PFSK-1 (cell line): ENCODE results near the gene FAM118A.

ENCODE experiments used
- FOXP2 ChIP-seq: optimal IDR thresholded peaks from 2 replicates; pipeline ENCODE3; 2011; ENCODE audit warnings: borderline replicate concordance, control low read depth, inconsistent platforms; ENCODE audit not compliant: insufficient read depth; ENCODE audit errors: extremely low read length, extremely low read depth
- POLR2AphosphoS5 ChIP-seq: IDR thresholded peaks from 2 replicates; pipeline ENCODE4 v1.6.1; 2012; ENCODE audit warnings: low read depth, mild to moderate bottlenecking, control low read depth, low read length, moderate library complexity
- SIN3A ChIP-seq: IDR thresholded peaks from 2 replicates; pipeline ENCODE4 v1.6.1; 2012; ENCODE audit warnings: mild to moderate bottlenecking, low read length, moderate library complexity, borderline replicate concordance; ENCODE audit not compliant: insufficient read depth
- TAF1 ChIP-seq: IDR thresholded peaks from 2 replicates; pipeline ENCODE4 v1.6.1; 2012; ENCODE audit warnings: low read length, control low read depth, borderline replicate concordance; ENCODE audit not compliant: insufficient read depth
- TF ChIP-seq, protein P1 (sequence below), 2 experiments: IDR thresholded peaks; 2 replicates each; pipeline versions ENCODE4 v1.6.1 to v1.8.0; 2011 to 2012; ENCODE audit warnings: low read depth in 2 of 2, low read length in 2 of 2, control low read depth in 1 of 2, inconsistent platforms in 1 of 2, mild to moderate bottlenecking in 1 of 2, moderate library complexity in 1 of 2; ENCODE audit not compliant: insufficient read depth in 1 of 2

The FAM118A gene

DNA sequence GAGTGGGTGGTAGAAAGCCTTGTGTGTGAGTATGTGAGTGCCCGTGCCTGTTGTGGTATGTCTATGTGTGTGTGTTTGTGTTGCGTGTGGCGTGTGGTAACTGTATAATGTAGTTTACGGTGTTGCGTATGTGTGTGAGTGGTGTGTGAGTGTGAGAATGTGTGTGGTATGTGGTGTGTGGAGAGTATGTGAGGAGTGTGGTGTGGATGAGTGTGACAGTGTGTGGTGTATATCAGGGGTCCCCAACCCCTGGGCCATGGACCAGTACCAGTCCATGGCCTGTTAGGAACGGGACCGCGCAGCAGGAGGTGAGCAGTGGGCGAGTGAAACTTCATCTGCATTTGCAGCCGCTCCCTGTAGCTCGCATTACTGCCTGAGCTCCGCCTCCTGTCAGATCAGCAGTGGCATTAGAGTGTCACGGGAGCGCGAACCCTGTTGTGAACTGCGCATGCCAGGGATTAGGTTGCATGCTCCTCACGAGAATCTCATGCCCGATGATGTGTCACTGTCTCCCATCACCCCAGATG is 19.3 kb upstream of the FAM118A start:
- TF ChIP-seq FOXP2: no peak
- TF ChIP-seq POLR2AphosphoS5: no peak

DNA sequence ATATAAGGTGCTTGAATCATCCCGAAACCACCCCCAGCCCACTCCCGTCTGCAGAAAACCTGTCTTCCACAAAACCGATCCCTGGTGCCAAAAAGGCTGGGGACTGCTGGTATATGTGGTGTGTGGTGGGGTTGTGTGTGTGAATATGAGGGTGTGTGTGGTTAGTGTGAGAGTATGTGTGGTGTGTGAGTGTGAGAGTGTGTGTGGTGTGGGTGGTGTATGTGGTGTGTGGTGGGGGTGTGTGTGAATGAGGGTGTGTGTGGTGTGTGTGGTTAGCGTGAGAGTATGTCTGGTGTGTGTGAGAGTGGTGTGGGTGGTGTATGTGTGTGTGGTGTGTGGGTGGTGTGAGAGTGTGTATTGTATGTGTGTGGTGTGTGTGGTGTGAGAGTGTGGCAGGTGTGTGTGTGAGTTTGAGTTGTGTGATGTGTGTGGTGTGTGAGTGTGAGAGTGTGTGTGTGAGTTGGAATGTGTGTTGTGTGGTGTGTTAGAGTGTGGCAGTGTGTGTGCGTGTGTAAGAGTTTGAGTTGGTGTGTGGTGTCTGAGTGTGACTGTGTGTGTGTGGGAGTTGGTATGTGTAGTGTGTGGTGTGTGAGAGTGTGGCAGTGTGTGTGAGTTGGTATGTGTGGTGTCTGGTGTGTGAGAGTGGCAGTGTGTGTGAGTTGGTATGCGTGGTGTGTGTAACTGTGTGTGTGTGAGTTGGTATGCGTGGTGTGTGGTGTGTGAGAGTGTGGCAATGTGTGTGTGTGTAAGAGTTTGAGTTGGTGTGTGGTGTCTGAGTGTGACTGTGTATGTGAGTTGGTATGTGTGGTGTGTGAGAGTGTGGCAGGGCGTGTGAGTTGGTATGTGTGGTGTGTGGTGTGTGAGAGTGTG is 18.4 kb upstream of the FAM118A start:
- TF ChIP-seq FOXP2: no peak
- TF ChIP-seq SIN3A: no peak
- TF ChIP-seq, protein P1, sequence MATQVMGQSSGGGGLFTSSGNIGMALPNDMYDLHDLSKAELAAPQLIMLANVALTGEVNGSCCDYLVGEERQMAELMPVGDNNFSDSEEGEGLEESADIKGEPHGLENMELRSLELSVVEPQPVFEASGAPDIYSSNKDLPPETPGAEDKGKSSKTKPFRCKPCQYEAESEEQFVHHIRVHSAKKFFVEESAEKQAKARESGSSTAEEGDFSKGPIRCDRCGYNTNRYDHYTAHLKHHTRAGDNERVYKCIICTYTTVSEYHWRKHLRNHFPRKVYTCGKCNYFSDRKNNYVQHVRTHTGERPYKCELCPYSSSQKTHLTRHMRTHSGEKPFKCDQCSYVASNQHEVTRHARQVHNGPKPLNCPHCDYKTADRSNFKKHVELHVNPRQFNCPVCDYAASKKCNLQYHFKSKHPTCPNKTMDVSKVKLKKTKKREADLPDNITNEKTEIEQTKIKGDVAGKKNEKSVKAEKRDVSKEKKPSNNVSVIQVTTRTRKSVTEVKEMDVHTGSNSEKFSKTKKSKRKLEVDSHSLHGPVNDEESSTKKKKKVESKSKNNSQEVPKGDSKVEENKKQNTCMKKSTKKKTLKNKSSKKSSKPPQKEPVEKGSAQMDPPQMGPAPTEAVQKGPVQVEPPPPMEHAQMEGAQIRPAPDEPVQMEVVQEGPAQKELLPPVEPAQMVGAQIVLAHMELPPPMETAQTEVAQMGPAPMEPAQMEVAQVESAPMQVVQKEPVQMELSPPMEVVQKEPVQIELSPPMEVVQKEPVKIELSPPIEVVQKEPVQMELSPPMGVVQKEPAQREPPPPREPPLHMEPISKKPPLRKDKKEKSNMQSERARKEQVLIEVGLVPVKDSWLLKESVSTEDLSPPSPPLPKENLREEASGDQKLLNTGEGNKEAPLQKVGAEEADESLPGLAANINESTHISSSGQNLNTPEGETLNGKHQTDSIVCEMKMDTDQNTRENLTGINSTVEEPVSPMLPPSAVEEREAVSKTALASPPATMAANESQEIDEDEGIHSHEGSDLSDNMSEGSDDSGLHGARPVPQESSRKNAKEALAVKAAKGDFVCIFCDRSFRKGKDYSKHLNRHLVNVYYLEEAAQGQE (IDR thresholded peaks at IDR 0.05; ENCODE audit: insufficient read depth in 1 of 2, low read depth in 2 of 2, low read length in 2 of 2): no peak
- no peak for TF ChIP-seq TAF1
- no peak for TF ChIP-seq POLR2AphosphoS5

DNA sequence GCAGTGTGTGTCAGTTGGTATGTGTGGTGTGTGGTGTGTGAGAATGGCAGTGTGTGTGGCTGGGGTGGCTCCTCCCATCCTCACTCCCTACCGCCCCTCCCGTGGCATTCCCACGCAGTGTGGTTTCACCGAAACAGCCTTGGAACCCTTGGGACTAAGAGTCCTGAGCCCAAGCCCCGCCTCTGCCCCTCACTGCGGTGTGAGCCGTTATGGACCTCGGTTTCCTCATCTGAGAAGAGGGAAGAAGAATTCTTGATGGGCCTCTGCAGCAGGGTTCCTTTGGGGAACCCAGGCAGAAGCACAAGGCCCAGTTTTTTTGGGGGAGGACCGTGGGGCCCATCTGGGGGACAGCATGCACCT is 17.8 kb upstream of the FAM118A start:
- TF ChIP-seq POLR2AphosphoS5 (no peak), FOXP2 (no peak), SIN3A (no peak), TAF1 (no peak)

DNA sequence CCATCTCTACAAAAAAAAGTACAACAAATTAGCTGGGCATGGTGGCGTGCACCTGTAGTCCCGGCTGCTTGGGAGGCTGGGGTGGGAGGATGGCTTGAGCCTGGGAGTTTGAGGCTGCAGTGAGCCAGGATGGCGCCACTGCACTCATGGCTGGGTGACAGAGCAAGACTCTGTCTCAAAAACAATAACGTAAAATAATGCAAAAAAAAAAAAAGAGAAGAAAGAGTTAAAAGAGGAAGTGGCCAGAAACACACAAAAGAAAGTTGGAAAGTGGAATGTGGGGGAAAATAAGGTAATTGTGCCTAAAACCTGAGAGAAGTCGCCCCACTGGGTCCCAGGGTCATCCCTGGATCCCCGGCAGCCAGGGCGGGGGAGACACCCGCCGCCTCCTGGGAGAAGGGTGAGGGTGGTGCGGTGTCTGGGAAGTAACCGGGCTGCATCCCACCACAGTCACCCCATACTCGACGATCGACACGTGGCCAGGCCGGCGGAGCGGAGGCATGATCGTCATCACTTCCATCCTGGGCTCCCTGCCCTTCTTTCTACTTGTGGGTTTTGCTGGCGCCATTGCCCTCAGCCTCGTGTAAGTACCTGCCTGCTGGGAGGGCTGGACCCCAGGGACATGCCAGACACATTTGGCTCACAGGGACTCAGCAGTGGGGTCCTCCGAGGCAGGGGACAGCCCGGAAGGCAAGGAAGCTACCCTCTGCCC is 16.8 kb upstream of the FAM118A start:
- TF ChIP-seq FOXP2: no peak
- TF ChIP-seq POLR2AphosphoS5: no peak
- no peak for TF ChIP-seq TAF1

DNA sequence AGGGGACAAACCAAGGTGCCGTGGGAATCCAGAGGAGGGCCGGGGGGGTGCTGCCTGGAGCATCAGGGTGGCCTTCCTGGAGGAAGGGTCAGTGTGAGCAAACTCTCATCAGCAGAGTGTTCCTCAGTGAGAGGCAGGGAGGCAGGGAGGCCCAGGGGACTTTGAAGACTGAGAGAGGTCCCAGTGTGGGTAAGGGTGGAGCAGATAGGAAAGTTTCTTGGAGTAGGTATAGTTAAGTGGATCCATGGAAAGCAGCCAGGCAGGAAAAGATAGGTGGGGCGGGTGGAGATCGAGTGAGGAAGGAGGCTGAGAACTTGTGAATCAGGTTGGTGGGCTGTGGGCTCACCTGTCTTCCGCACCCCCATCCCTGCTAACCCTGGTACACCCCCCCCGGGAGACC is 15.7 kb upstream of the FAM118A start:
- TF ChIP-seq SIN3A (no peak), TAF1 (no peak), POLR2AphosphoS5 (no peak), FOXP2 (no peak)

DNA sequence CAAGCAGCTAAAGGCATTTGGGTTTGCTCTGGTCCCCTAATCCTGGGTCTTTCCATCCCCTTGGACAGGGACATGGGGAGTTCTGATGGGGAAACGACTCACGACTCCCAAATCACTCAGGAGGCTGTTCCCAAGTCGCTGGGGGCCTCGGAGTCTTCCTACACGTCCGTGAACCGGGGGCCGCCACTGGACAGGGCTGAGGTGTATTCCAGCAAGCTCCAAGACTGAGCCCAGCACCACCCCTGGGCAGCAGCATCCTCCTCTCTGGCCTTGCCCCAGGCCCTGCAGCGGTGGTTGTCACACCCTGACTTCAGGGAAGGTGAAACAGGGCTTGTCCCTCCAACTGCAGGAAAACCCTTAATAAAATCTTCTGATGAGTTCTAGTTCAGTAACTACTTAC is 14.2 kb upstream of the FAM118A start:
- TF ChIP-seq POLR2AphosphoS5 (no peak), SIN3A (no peak), FOXP2 (no peak), TAF1 (no peak)
- TF ChIP-seq, protein P1 (IDR thresholded peaks at IDR 0.05; ENCODE audit: insufficient read depth in 1 of 2, low read depth in 2 of 2, low read length in 2 of 2): no peak

DNA sequence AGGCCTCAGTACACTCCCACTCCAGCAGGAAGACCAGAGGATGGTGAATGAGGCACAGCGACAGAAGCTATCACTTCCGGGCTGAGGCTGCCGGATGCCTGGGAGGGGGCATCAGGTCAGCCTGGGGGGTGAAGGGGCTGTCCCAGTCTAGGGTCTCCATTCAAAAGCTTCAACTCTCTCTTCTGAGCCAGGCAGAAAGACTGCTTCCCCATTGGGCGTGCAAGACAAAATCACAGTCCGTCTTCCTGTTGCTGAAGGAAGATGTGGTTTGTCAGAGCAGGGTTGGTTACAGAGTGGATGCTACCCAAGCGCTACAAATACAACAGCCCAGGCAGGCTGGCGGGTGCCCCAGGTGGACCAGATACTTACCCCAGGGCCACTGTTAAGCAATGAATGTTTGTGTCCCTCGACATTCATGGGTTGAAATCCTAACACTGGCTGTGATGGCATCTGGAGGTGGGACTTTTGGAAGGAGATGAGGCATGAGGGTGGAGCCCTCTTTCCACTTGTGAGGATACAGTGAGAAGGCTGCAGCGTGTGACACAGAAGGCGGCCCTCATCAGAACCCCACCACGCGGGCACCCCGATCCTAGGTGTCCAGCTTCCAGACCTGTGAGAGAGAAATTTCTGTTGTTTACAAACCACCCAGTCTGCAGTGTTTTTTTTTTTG is 13.0 kb upstream of the FAM118A start:
- TF ChIP-seq FOXP2 (peak; percentile 3), TAF1 (no peak)
- TF ChIP-seq, protein P1 (IDR thresholded peaks at IDR 0.05; ENCODE audit: insufficient read depth in 1 of 2, low read depth in 2 of 2, low read length in 2 of 2): no peak
